HuH-7.5 (cell line): ENCODE data around the gene PHKG1.
"Not testable (repeated sequence)": the region's sequence is repeated elsewhere in the genome, so short reads cannot be mapped to it uniquely, and the experiment has no call there.

Experiments used
- DNase-seq: peaks from one replicate; pipeline ENCODE4 v3.0.0; 2011; ENCODE audit warnings: low spot score

Gene PHKG1

GRCh38 chr7:56083150-56083785 is 9.5 kb downstream of the PHKG1 start:
- no peak for DNase-seq

- no peak for DNase-seq
These were observed 11.0 kb downstream of the PHKG1 start for GRCh38 chr7:56081626-56082340.

GRCh38 chr7:56080726-56081435 is 11.9 kb downstream of the PHKG1 start:
- DNase-seq = not testable (repeated sequence)

- DNase-seq = no peak
These were observed 13.1 kb downstream of the PHKG1 start for GRCh38 chr7:56079450-56080185.

- DNase-seq = no peak
These were observed 14.6 kb downstream of the PHKG1 start for GRCh38 chr7:56078196-56078595.

- DNase-seq = no peak
These were observed 15.1 kb downstream of the PHKG1 start for GRCh38 chr7:56077681-56078080.

- DNase-seq = peak; percentile 82
These were observed 18.4 kb downstream of the PHKG1 start for GRCh38 chr7:56074371-56074791.

GRCh38 chr7:56066376-56066775 is 26.4 kb downstream of the PHKG1 start:
- DNase-seq = not testable (repeated sequence)

- DNase-seq = peak; percentile 98
These were observed 28.7 kb downstream of the PHKG1 start, which contains the start of gene SUMF2 for GRCh38 chr7:56063882-56064625. Gene SUMF2 (plus strand): TSS chr7:56064286. CDS start chr7:56064312, 26 bp downstream.

GRCh38 chr7:56063500-56063881 is 29.3 kb downstream of the PHKG1 start:
- no peak for DNase-seq

GRCh38 chr7:56062382-56062781 is 30.4 kb downstream of the PHKG1 start:
- DNase-seq = no peak

GRCh38 chr7:56053993-56054392 is 38.8 kb downstream of the PHKG1 start:
- no peak for DNase-seq

- no peak for DNase-seq
These were observed 39.4 kb downstream of the PHKG1 start for GRCh38 chr7:56053379-56053778.

GRCh38 chr7:56051339-56052191 is 41.2 kb downstream of the PHKG1 start, which contains the start of the genes CCT6A and PSPH:
Gene CCT6A (plus strand): TSS chr7:56051765. CDS start chr7:56051849, 84 bp downstream.
Gene PSPH (minus strand): TSS chr7:56051444. CDS start chr7:56021212, 30,232 bp downstream.
- DNase-seq = peak; percentile 92

- DNase-seq = no peak
These were observed 41.8 kb downstream of the PHKG1 start for GRCh38 chr7:56051053-56051338.

GRCh38 chr7:56048763-56049162 is 44.0 kb downstream of the PHKG1 start:
- DNase-seq = not testable (repeated sequence)

GRCh38 chr7:56048245-56048644 is 44.5 kb downstream of the PHKG1 start:
- DNase-seq = no peak

GRCh38 chr7:56047446-56048116 is 45.2 kb downstream of the PHKG1 start:
- not testable (repeated sequence) for DNase-seq

- DNase-seq = no peak
These were observed 45.9 kb downstream of the PHKG1 start for GRCh38 chr7:56046721-56047445.
